Activated CD4-positive, alpha-beta T cell treated with anti-CD3 and anti-CD28 coated beads for 24 hours (primary cell): Measurements from ENCODE around the gene MIB2.

Experiments
- DNase-seq, 2 donors: peaks; one replicate each; pipeline ENCODE4 v3.0.0-alpha.2; 2020; ENCODE audit warnings: low read depth in 2 of 2

Gene MIB2

DNA sequence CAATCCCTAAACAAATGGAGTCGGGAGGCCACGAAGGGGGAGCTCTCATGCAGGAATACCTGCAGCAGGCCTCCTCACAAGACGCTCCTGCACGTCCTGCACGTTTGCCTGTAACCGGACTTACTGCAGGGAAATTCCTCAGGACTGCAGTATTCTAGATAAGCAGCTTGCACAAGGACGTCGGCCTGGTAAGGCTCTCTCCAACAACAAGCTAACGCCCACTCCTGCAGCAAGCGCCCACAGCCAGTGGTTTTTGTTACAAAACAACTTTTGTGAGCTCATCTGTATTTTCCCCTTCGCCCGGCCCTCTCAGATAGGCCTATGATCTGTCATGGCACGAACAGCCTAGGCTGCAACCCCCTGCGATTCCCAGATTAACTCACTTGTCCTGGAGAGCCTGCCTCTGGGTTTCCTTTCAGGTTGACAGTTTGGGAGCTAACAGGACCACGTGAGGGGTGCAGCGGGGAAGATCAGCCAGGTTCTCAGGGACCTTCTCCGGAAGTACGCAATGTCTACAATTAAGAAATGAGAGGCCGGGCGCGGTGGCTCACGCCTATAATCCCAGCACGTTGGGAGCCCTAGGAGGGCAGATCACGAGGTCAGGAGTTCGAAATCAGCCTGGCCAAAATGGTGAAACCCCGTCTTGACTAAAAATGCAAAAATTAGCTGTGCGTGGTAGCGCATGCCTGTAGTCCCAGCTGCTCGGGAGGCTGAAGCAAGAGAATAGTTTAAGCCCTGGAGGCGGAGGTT lies 921 bp upstream of the MIB2 start:
- no peak for DNase-seq

GRCh38 chr1:1614954-1615255 lies 395 bp upstream of the MIB2 start:
- no peak for DNase-seq

- no peak for DNase-seq
These were observed 918 bp downstream of the MIB2 start for GRCh38 chr1:1616045-1616790.

DNA sequence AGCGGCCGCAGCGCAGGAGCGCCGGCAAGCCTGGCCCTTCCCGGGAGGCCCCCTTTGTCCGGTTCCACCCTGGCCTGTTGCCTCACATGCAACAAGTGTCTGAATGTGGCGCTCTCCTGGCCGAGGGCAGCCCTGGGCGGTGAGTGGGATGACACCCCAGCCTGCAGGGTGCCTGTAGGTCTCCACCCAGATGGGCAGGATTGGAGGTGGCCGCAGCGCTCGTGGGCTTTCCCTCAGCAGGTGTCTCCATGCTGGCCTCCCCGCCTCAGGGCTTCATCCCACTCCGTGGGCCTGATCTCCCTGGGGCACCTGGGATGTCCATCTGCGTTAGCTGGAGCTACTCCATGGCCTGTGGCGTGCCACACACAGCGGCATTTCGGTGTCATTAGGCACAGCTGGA lies 1.5 kb downstream of the MIB2 start:
- no peak for DNase-seq

- no peak for DNase-seq
These were observed 2.2 kb downstream of the MIB2 start for GRCh38 chr1:1617516-1617915.

DNA sequence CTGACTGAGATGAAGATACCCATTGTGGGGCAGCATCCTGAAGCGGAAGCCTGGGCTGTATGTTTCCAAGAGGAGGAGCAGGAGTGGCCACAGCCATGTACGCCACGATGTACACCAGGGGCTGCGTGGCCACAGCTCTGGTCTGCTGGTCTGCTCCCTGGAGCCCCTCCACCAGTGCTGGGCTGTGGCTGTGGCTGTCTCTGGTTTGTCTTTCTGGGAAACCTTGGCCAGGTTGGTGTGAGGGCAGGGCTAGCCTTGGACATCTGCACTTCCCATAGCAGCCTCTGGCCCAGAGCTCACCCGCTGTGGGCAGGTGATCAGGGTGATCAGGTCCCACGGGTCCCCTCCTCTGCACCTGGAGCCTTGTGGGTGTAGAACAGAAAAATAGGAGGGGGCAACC lies 2.6 kb downstream of the MIB2 start:
- DNase-seq: no peak

DNA sequence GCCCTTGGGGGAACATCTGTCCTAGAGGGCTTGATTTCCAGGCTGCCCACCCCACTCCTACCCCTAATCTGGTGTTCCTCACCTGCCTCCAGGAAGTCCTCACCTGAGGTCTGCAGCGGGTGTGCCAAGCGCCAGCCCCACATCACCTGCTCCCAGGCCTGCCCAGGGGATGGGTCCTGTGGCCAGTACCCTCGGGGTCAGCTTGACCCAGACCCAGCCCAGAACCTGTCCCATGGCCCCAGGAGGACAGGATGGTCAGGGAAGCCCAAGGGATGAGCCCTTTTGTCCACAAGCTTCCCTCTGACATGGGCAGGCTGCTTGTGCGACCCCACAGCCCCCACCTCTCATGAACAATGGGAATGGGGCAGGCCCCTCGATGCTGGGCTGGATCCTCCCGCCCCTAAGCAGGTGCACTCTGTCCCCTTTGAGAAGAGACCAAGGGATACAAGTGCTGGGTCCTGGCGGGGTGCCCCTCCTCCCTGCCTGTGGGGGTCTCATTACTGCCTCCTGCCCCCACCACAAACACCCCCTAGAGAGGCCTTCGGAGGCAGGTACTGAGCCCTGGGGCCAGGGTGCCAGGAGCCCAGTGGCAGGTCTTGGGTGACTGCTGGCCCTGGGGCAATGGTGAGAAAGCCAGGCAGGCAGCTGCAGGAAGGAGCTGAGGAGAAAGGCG lies 3.2 kb downstream of the MIB2 start:
- DNase-seq: no peak

- DNase-seq: no peak
These were observed 4.6 kb downstream of the MIB2 start for GRCh38 chr1:1619917-1620361.

- DNase-seq: no peak
These were observed 5.3 kb downstream of the MIB2 start for GRCh38 chr1:1620433-1621139.

DNA sequence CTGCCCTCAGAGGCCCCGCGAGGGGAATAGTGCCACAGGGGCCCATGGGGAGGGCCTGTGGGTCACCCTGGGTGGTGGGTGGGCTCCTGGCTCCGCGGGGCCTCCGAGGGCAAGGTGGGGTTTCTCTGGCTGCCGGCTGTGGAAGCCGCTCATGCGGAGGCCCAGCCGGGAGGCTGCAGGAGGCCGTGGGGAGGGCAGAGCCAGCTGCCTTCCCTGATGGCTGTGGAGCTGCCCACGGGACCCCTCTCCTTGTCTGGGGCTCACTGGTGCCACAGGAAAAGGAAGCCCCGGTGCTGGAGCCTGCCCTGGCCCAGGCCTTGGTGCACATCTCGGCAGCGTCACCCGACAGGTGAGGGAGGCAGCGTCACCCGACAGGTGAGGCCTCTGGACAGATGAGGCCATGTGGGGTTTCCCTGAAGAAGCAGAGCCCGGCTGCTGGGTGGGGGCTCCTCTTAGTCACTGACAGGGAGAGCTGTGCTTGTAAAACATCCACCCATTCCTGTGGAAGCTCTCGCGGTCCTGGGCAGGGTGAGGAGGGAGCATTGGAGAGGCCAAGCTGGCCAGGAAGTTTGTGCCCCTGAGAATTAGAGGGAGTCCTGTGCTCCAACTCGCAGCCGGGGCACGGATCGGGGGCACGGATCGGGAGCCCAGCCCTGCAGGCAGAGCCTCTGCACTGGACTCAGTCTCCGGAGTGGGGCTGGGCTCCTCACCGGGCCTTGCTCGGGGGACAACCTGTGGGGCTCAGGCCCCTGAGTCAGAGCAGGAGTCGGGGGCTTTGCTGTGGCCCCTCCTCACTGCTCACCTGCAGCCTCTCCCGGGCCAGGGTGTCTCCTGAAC lies 6.1 kb downstream of the MIB2 start:
- no peak for DNase-seq

DNA sequence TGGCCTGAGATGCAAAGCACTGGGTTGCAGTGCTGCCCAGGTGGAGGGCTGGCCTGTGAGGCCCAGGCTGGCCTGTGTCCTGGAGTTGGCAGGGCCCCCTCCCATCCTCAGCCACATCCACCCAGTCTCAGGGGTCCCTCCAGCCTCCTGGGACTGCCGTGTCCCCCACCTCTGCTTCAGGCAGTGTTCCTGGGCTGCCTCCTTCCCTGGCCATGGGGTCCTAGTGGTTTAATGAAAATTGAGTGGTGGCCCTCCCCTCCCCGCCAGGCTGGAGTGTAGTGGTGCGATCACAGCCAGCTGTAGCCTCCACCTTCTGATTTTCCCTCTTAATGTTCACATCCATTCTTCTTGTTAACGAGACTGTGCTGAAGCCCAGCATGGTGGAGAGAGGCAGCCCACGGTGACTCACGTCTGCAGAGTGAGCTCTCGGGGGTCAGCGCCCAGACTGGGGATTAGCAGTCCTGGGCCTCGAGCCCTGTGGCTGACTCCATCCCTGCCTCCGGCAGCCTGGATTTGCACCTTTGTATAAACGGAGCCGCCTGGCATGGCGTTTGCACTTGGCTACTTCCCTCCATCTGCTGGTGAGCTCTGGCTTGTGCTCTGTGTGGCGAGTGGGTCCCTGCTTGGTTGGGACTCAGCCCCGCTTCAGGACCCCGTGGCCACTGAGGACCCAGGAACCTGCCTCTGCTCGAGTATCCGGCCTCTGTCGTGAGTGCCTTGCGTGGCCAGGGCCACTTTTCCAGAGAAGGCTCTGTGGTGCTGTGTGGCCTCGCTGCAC lies 6.9 kb downstream of the MIB2 start:
- DNase-seq: no peak

DNA sequence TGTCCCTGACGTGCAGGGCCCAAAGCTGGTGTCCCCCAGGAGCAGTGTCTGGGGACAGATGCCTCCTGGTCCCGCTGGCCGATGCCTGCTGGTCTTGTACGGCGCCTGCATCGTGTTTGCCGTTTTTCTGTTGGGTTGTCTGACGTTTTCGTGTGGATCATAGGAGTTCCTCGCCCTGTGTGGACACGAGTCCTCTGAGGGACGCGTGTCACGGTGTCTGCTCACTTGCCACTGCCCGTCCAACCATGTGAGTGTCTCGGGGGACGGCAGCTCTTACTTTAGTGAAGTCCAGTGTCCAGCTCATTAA lies 7.4 kb downstream of the MIB2 start:
- DNase-seq: no peak

DNA sequence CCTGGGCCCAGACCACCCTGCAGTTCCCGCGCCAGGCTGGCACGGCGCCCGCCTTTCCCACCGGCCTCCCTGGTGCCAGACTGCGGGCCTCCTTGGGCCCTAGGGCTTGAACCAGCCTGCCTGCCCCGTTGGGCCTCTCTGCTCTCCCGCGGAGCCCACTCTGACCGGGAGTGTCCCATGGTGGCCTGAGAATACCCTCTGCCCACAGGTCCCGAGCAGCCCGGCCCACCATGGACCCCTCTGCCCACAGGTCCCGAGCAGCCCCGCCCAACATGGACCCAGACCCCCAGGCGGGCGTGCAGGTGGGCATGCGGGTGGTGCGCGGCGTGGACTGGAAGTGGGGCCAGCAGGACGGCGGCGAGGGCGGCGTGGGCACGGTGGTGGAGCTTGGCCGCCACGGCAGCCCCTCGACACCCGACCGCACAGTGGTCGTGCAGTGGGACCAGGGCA lies 7.9 kb downstream of the MIB2 start:
- no peak for DNase-seq

- no peak for DNase-seq
These were observed 8.5 kb downstream of the MIB2 start for GRCh38 chr1:1623631-1624442.

GRCh38 chr1:1624443-1625403 lies 9.4 kb downstream of the MIB2 start:
- no peak for DNase-seq

GRCh38 chr1:1625404-1625775 lies 10.1 kb downstream of the MIB2 start:
- DNase-seq: no peak

- DNase-seq: no peak
These were observed 10.5 kb downstream of the MIB2 start for GRCh38 chr1:1625824-1626206.

DNA sequence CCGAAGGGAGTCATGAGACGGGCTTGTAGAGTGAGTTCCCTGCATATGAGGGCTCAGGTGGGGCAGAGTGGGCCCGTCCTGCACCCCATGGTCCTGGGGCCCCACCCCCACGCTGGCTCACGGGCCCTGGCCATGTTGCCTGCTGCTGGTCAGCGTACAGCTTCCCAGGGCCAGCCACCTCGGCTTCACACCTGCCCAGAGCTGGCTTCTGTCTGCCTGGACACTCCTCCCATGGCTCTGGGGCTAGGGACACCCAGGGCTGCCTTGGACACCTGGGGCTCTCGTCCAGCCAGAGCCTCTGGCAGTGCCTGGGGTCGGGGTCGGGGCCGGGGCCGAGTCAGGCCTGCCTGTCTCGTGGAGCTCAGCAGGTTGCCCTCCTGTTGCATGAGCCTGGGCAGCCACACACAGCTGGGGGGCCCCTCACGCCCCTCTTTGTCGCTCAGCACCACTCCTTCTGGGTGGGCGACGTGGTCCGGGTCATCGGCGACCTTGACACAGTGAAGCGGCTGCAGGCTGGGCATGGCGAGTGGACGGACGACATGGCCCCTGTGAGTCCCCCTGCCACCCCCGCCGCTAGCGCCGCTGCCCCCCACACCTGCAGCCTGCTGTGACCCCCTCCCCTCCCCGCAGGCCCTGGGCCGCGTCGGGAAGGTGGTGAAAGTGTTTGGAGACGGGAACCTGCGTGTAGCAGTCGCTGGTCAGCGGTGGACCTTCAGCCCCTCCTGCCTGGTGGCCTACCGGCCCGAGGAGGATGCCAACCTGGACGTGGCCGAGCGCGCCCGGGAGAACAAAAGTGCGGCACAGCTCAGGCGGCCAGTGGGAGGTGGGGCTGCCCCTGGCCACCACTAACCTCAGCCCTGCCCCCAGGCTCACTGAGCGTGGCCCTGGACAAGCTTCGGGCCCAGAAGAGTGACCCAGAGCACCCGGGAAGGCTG lies 11.2 kb downstream of the MIB2 start:
- no peak for DNase-seq
